CD4-positive, alpha-beta T cell treated with Interleukin-15 for 1 hour (primary cell): ENCODE measurements around the gene MVB12B.

ENCODE experiments used
- DNase-seq: peaks from one replicate; pipeline ENCODE4 v3.0.0-alpha.2; 2020

The MVB12B gene

GRCh38 chr9:126365780-126366179 is 39.2 kb downstream of the MVB12B start:
- DNase-seq = no peak

- no peak for DNase-seq
Measured at GRCh38 chr9:126366366-126367011, 39.9 kb downstream of the MVB12B start.

DNA sequence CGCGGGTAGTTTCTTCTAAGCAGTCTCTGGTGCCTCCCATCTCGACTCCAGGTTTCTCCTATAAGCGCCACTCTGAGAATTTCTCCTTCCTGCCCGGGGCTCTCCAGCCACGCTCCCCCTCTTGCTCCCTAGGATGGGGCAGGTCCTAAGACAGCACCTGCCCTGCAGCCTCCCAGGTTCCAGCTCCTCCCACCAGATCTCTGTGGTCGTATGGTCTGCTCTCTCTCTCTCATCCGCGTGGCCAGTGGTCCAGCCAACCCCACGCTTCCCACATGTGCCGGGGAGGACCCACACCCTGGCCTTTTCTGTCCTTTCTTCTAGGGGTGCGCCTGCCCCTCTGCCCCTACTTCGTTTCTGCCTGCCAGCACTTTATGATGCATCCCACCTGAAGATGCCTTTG is 40.5 kb downstream of the MVB12B start:
- no peak for DNase-seq

DNA sequence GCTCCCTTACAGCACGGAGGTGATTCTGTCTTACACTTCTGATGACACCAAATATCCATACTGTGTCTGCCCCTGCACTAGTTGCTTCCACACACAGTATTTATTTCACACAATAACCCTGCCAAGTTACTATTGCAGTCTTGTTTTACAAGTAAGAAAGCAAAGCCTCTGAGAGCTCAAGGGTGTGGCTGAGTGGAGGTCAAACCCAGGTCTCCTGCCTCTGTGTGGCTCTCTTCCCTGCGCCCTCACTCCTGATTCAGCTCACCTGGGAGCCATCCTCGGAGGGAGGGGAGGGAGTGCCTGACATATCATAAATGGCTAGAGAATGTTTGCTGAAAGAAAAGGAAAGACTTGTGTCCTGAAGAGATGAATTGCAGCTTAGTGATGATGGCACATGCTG is 41.0 kb downstream of the MVB12B start:
- no peak for DNase-seq

DNA sequence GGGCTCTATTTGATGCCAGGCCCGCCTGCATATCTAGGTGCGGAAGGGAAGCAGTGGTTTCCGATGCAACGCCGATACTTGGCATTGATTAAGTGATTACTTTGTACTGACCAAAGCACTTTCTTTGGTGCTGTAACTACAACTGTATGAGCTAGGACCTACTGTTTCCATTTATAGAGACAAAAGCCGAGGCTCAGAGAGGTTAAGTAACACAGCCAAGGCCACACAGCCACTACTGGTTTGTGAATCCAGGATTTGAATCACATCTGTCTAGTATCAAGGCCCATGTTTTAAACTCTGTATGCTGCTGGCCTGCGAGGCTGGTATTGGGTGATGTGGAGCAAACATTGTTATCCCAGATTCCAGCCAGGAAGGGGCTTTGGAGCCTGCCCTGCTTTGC is 41.4 kb downstream of the MVB12B start:
- DNase-seq = no peak

DNA sequence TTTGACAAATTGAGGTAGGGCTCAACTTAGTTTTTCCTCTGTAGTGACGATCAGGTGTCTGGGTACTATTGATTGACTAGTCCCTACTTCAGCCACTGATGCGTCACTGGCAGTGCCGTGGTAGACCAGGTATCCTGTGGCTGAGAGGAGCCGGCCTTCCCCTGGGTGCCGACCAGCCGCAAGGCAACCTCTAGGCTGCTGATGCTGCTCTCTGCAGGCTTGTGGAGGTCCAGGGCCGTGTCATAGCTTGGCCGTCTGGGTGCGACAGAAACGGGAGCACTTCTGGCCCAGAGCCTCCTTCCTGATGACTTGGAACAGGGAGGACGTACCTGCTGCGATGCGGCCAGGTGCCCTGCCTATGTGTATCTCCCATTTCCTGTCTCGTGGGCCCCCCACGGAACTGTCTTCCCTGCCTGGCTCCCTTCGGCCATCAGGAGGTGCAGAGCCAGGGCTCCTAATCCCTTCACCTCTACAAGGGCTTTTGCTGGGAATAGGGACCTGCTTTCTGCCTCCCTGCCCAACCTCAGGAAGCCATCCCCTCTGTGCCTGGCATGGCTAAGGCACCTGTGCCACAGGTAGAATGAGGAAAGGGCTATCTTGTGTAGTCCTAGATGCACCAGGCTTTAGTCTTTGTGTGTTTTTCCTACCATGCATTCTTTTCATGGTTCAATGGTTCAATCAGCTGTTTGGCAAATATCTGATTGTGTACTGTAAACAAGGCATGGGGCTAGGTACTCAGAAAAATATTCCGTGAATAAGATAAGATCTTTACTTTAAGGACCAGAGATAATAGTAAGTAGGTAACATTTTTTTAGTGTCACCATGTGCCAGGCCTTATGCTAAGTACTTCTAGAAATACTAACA is 44.6 kb downstream of the MVB12B start:
- no peak for DNase-seq

- DNase-seq = no peak
Measured at GRCh38 chr9:126372716-126373115, 46.1 kb downstream of the MVB12B start.

DNA sequence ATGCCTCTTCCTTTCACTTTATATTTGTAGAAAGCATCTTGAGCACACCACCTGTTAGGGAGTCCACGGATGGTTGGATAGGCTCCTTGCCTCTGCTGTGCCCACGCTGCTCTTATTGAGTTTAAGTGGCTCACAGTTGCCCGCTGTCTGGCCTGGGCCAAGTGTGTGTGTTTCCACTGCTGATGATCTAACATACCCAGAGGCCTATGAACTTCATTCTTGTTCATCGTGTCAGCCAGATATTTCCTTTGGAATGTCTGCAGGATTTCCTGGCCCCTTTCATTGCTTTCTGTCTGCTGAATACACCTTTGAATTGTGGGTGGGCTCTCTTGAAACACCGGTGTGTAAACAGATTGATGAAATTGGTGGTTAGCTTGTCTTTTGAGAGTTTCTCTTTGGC is 46.6 kb downstream of the MVB12B start:
- DNase-seq = no peak

GRCh38 chr9:126374366-126374781 is 47.7 kb downstream of the MVB12B start:
- DNase-seq = no peak

- DNase-seq = no peak
Measured at GRCh38 chr9:126375386-126375785, 48.8 kb downstream of the MVB12B start.

DNA sequence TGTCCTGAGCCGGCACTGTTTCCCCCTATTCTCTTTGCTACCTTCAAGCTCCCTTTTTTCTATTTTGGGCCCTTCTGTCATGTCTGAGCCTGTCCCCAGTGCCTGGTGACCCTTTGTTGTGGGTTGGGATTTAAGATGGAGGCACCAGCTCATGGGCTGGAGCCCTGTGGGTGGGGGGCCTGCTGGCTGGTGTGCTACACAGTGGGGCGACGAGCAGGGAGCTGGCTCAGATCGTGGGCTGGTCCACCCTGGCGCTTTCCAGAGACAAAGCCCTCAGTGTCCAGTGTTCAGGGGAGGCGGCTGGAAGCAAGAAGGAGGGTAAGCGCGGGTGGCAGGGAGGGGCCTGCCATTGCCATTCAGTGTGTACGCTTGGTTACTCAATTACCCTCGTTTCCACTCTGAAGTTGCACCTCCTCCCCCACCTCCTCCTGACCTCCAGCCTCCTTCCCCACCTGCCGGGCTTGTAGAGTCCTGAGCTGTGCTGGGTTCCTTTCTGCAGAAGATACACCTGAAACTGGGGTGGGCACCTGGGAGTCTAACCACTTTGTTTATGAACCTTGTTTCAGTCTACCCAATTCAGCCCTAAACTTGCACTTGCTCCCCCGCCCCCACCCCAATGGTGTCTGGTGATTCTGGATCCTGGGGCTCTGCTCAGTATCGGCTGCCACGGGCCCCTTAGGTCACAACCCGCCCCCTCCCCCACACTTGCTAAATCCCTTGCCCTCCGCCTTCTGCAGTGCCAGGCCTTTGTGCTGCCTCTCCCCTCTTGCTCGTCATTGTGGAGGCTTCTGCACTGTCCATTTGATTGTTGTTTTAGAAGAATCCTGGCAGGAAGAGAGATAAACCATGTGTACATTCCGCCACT is 49.9 kb downstream of the MVB12B start:
- no peak for DNase-seq

GRCh38 chr9:126377176-126377509 is 50.5 kb downstream of the MVB12B start:
- no peak for DNase-seq

DNA sequence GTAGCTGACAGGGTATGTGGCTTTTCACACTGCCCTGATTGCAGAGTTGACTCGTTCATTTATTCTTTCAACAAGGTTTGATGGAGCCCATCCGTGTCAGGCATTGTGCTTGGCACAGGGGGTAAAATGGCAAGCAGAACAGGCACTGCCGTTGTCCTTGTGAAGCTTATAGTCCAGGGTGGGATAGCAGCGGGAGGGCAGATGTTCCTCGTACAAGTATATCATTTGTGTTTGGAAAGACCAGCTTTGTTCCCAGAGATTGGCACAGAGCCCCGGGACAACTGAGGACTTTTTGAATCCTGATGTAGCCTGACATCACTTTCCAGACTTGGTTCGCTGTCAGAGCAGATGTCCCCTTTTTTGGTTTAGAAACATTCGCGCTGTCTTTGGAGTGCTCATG is 50.9 kb downstream of the MVB12B start:
- DNase-seq = no peak

DNA sequence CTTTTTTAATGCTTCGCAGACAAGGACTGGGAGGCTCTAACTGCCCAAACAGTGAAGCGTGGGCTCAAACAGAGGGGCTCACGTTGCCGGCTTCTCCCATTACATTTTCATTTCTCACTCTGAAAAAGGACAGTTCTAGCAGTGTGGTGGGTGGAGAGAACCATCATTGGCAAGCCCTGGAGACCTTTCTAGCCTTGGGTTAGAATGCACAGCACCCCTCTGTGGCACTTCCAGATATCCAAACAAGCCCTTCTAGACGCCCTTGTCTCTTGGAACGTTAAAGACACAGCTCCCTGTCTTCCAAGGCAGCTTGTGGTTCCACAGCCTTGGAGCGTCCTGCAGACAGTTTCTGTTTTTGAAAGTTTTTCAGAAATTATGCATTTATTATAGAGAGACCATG is 52.1 kb downstream of the MVB12B start:
- no peak for DNase-seq

DNA sequence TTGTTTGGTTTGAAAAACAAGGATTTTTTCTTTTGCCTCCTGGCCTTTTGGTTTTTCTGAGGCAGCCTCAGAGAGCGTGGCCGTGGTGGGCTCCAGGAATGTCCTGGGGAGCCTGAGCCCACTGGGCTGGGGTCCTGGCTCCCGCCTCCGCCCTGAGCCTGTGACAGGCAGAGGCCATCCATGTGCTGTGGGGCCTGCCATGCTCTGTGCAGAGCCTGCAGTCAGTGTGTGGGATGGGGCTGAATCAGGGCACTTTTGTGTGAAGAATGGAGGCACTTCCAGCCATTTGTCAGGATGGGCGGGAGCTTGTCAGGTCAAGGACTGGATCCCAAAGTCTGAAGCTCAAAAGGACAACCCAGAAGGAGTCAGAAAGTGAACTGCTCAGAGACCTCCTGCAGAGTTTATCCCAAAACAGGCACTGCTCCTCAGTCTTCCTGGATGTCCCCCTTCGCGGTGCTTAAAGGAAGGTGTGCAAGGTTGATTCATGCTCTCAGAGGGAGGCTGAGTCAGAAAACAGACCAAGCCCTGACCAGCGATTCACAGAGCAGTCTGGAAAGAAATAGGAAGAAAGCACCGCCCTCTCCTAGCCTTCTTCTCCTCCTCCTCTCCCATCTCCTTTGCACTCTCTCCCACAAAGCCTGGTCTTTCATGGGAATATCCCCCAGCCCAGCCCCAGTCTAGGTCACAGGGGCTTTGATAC is 53.2 kb downstream of the MVB12B start:
- DNase-seq = no peak

GRCh38 chr9:126380447-126380846 is 53.8 kb downstream of the MVB12B start:
- DNase-seq = no peak

- DNase-seq = no peak
Measured at GRCh38 chr9:126381195-126381594, 54.6 kb downstream of the MVB12B start.

GRCh38 chr9:126383406-126384046 is 56.9 kb downstream of the MVB12B start:
- DNase-seq = no peak

DNA sequence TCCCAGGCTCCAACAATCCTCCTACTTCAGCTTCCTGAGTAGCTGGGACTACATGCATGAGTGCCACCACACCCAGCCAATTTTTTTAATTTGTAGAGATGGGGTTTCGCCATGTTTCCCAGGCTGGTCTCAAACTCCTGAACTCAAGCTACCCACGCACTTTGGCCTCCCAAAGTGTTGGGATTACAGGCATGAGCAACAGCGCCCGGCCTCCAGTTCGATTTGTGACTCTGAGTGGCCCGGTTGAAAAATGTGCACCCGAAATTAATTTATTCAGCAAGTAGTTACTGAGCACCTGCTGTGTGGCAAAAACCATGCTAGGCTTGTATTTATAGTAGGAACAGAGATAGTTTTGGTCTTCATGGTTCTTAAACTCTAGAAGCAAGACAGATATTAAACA is 58.3 kb downstream of the MVB12B start:
- DNase-seq = no peak

GRCh38 chr9:126386088-126386487 is 59.5 kb downstream of the MVB12B start:
- DNase-seq = no peak

- DNase-seq = no peak
Measured at GRCh38 chr9:126386776-126387175, 60.1 kb downstream of the MVB12B start.

- DNase-seq = no peak
Measured at GRCh38 chr9:126388964-126389708, 62.5 kb downstream of the MVB12B start.
